B cell (primary cell): Measurements from ENCODE around the gene CDH12. TPM values are rescaled to one million over a fixed set of nuclear protein-coding genes. Genes with fewer than 3 reads are reported as not detected.

Experiments
- ATAC-seq: fragments of 200-7000 bp; cut with Tn5 transposase; one replicate; pipeline ENCODE4 v1.10.0; 2021; ENCODE audit warnings: low read depth, mild to moderate bottlenecking, moderate number of reproducible peaks, moderate library complexity
- CTCF ChIA-PET: fragments of 350-600 bp; sonication (Branson Sonifier 250); formaldehyde crosslinking; loops from one replicate; lab custom pipeline; 2021; ENCODE audit warnings: antibody characterized with exemption, inconsistent platforms; lab: Charles Lee
- POLR2A ChIA-PET: fragments of 350-600 bp; sonication (Branson Sonifier 250); formaldehyde crosslinking; loops from one replicate; lab custom pipeline; 2021; ENCODE audit warnings: antibody characterized with exemption; lab: Charles Lee
- DNase-seq: peaks from one replicate; pipeline ENCODE4 v3.0.0; 2013
- H2AFZ ChIP-seq: 2 replicates; pipeline ENCODE4 v1.6.1; 2012; ENCODE audit warnings: mild to moderate bottlenecking, low read depth, low read length; ENCODE audit not compliant: insufficient read depth, poor library complexity, severe bottlenecking
- H3K27ac ChIP-seq, 2 donors: 1 replicate in 1 of 2; 2 replicates in 1 of 2; pipeline ENCODE4 v1.5.1; 2012 to 2013; ENCODE audit warnings: low read length in 2 of 2, mild to moderate bottlenecking in 2 of 2, moderate library complexity in 1 of 2
- H3K27me3 ChIP-seq, 4 experiments: fragments of 200-600 bp in 1 of 4; sonication (generic) in 1 of 4; replicated peaks in 1 of 4; 1 replicate in 2 of 4; 2 replicates in 2 of 4; pipeline versions ENCODE4 v1.6.1 to v1.7.0; 2013 to 2016; ENCODE audit warnings: low read length in 3 of 4, mild to moderate bottlenecking in 2 of 4, mixed read lengths in 1 of 4, moderate library complexity in 1 of 4; ENCODE audit not compliant: insufficient read depth in 4 of 4, control insufficient read depth in 3 of 4; ENCODE audit errors: control extremely low read depth in 1 of 4
- H3K36me3 ChIP-seq, 2 experiments: replicated peaks in 1 of 2; 1 replicate in 1 of 2; 2 replicates in 1 of 2; pipeline versions ENCODE4 v1.6.1 to v1.7.1; 2013; ENCODE audit warnings: low read length in 1 of 2; ENCODE audit not compliant: insufficient read depth in 2 of 2, control insufficient read depth in 1 of 2; ENCODE audit errors: control extremely low read depth in 1 of 2, extremely low read depth in 1 of 2
- H3K4me1 ChIP-seq, 2 donors: fragments of 200-600 bp in 1 of 2; sonication (generic) in 1 of 2; 1 replicate in 1 of 2; 2 replicates in 1 of 2; pipeline versions ENCODE4 v1.5.1 to v1.6.1; 2013 to 2017; ENCODE audit warnings: low read length in 2 of 2; ENCODE audit not compliant: control insufficient read depth in 2 of 2, insufficient read depth in 2 of 2
- H3K4me2 ChIP-seq: replicated peaks from 2 replicates; pipeline ENCODE3; 2012; ENCODE audit warnings: mild to moderate bottlenecking, low read depth, low read length; ENCODE audit not compliant: poor library complexity, severe bottlenecking
- H3K4me3 ChIP-seq, 5 experiments: fragments of 200-600 bp in 1 of 5; sonication (generic) in 1 of 5; 1 replicate in 3 of 5; 2 replicates in 2 of 5; pipeline versions ENCODE4 v1.5.1 to v1.7.0; 2011 to 2016; ENCODE audit warnings: low read length in 4 of 5, mild to moderate bottlenecking in 4 of 5, low read depth in 2 of 5, control low read depth in 1 of 5, moderate library complexity in 1 of 5; ENCODE audit not compliant: insufficient read depth in 1 of 5; ENCODE audit errors: control extremely low read depth in 1 of 5, extremely low read depth in 1 of 5
- H3K79me2 ChIP-seq: fragments of 200-600 bp; sonication (generic); one replicate; pipeline ENCODE4 v1.6.0; 2016; ENCODE audit warnings: low read length; ENCODE audit not compliant: control insufficient read depth, insufficient read depth
- H3K9ac ChIP-seq: fragments of 200-600 bp; sonication (generic); 2 replicates; pipeline ENCODE4 v1.6.1; 2017; ENCODE audit warnings: mild to moderate bottlenecking, low read length, moderate library complexity
- H3K9me3 ChIP-seq, 3 donors: one replicate each; pipeline versions ENCODE4 v1.6.1 to v1.7.1; 2013; ENCODE audit warnings: low read length in 2 of 3; ENCODE audit not compliant: control insufficient read depth in 2 of 3, insufficient read depth in 1 of 3; ENCODE audit errors: control extremely low read depth in 1 of 3
- H4K20me1 ChIP-seq: 2 replicates; pipeline ENCODE4 v1.6.0; 2012; ENCODE audit warnings: mild to moderate bottlenecking, low read length; ENCODE audit not compliant: insufficient read depth, control insufficient read depth, poor library complexity, severe bottlenecking
- H3K27ac Mint-ChIP-seq: one replicate; pipeline ENCODE4 v1.8.0; 2021; ENCODE audit warnings: mixed read lengths
- H3K27me3 Mint-ChIP-seq: one replicate; pipeline ENCODE4 v1.8.0; 2021; ENCODE audit warnings: mixed read lengths
- H3K4me1 Mint-ChIP-seq: one replicate; pipeline ENCODE4 v1.8.0; 2021; ENCODE audit warnings: mixed read lengths
- H3K4me3 Mint-ChIP-seq: one replicate; pipeline ENCODE4 v1.8.0; 2021; ENCODE audit warnings: mixed read lengths
- H3K9me3 Mint-ChIP-seq: one replicate; pipeline ENCODE4 v1.8.0; 2022; ENCODE audit warnings: mixed read lengths; ENCODE audit not compliant: insufficient read depth
- EZH2 ChIP-seq: IDR thresholded peaks from 2 replicates; pipeline ENCODE4 v1.6.1; 2012; ENCODE audit warnings: borderline replicate concordance, low read depth, mild to moderate bottlenecking, moderate library complexity, low read length; ENCODE audit not compliant: insufficient read depth, poor library complexity, severe bottlenecking
- WGBS: methylation state at CpG from one replicate; pipeline ENCODE4 v1.1.5; 2013; ENCODE audit warnings: missing lambda C conversion rate; ENCODE audit not compliant: insufficient coverage; 5-methylcytosine and 5-hydroxymethylcytosine counted together
- intact Hi-C: fragments of 100-400 bp; cut with micrococcal nuclease; formaldehyde crosslinking; loops from one replicate; pipeline ENCODE4 v1.10.0; 2022
- polyA plus RNA-seq: library from polyadenylated mRNA; depleted of rRNA; stranded (reverse); fragments of >200 nt; gene quantifications from 2 replicates; pipeline ENCODE4 v1.2.3, GENCODE V29; 2012
- total RNA-seq, 2 donors: library from RNA; stranded (reverse); fragments of 120-200 nt in 1 of 2; gene quantifications; 1 replicate in 1 of 2; 2 replicates in 1 of 2; pipeline versions ENCODE4 v1.2.3 to v1.2.4, GENCODE V29; 2013 to 2022
- TF ChIP-seq, protein P1 (sequence below): fragments of 200-600 bp; IDR thresholded peaks from one replicate; pipeline ENCODE4 v1.8.0; 2022; ENCODE audit warnings: antibody characterized with exemption, mild to moderate bottlenecking

Gene CDH12
- total and polyA plus RNA-seq, 2 donors (not counting 1 experiment from before 2014, with no cell fraction given), result not detected

DNA sequence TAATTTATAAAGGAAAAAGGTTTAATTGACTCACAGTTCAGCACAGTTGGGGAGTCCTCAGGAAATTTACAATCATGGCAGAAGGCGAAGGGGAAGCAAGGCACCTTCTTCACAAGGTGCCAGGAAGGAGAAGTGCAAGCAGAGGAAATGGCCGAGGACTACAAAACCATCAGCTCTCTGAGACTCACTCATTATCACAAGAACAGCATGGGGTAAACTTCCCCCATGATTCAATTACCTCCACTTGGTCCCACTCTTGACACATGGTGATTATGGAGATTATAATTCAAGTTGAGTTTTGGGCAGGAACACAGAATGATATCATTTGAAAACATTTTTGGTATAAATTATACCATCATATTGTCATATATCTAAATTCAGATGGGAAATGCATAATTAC lies 934.7 kb downstream of the CDH12 start:
- intact Hi-C loops, result no loop called here
- no peak overlapping the region for H3K9ac ChIP-seq
- no peaks in the 10 kb centered on the region for H4K20me1 ChIP-seq
- ChIA-PET POLR2A (no interaction called here), CTCF (no interaction called here)
- no peaks in the 10 kb centered on the region for H3K79me2 ChIP-seq
- no peak overlapping the region for H3K4me3 ChIP-seq
- H3K36me3 ChIP-seq, result no peaks in the 10 kb centered on the region
- no peaks in the 10 kb centered on the region for H3K27me3 ChIP-seq
- peaks cover 2% of the 10 kb centered on the region for H3K4me1 Mint-ChIP-seq
- H3K9me3 Mint-ChIP-seq, result no peaks in the 10 kb centered on the region
- no peaks in the 10 kb centered on the region for H3K9me3 ChIP-seq
- H2AFZ ChIP-seq, result no peak overlapping the region
- H3K27ac Mint-ChIP-seq, result no peak overlapping the region
- H3K4me2 ChIP-seq, result no peak overlapping the region
- no peak overlapping the region for H3K4me3 Mint-ChIP-seq
- TF ChIP-seq, protein P1, sequence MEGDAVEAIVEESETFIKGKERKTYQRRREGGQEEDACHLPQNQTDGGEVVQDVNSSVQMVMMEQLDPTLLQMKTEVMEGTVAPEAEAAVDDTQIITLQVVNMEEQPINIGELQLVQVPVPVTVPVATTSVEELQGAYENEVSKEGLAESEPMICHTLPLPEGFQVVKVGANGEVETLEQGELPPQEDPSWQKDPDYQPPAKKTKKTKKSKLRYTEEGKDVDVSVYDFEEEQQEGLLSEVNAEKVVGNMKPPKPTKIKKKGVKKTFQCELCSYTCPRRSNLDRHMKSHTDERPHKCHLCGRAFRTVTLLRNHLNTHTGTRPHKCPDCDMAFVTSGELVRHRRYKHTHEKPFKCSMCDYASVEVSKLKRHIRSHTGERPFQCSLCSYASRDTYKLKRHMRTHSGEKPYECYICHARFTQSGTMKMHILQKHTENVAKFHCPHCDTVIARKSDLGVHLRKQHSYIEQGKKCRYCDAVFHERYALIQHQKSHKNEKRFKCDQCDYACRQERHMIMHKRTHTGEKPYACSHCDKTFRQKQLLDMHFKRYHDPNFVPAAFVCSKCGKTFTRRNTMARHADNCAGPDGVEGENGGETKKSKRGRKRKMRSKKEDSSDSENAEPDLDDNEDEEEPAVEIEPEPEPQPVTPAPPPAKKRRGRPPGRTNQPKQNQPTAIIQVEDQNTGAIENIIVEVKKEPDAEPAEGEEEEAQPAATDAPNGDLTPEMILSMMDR, result no peak
- TF ChIP-seq EZH2, result no peak
- no peak for DNase-seq
- H3K27me3 Mint-ChIP-seq, result no peaks in the 10 kb centered on the region
- no peaks in the 10 kb centered on the region for H3K4me1 ChIP-seq
- no peak for ATAC-seq
- H3K27ac ChIP-seq, result no peak overlapping the region
- 80% methylated on average over 1 of the region's 2 CpGs for WGBS

DNA sequence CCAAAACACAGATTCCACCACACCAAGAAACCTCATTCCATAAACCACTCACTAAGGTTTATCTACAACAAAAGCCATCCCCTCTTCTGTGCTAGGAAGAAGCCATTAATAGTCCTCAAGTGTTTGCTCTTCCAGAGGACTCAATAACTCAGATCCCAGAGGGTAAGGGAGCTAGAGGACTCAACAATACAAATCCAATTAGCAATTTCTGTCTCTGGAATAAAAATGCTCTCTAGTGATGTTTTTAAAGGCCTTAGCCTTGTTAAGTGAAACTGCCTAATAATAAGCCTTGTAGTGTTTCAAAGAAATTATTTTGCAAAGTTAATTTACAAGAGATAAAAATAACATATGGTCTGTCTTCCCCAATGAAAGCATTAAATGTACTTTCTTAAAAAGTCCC lies 942.4 kb downstream of the CDH12 start:
- CTCF ChIA-PET, result no interaction called here
- H3K4me1 Mint-ChIP-seq, result no peaks in the 10 kb centered on the region
- Histone ChIP-seq H3K36me3 (no peaks in the 10 kb centered on the region), H4K20me1 (no peaks in the 10 kb centered on the region), H3K4me1 (no peaks in the 10 kb centered on the region), H3K79me2 (no peaks in the 10 kb centered on the region), H3K4me2 (no peak overlapping the region), H3K9me3 (no peaks in the 10 kb centered on the region), H3K27ac (no peak overlapping the region), H3K9ac (no peak overlapping the region), H2AFZ (no peak overlapping the region), H3K27me3 (no peaks in the 10 kb centered on the region), H3K4me3 (no peak overlapping the region)
- POLR2A ChIA-PET, result no interaction called here
- ATAC-seq (no peak), DNase-seq (no peak)
- no peak overlapping the region for H3K27ac Mint-ChIP-seq
- no peaks in the 10 kb centered on the region for H3K9me3 Mint-ChIP-seq
- no peak overlapping the region for H3K4me3 Mint-ChIP-seq
- intact Hi-C loops, result no loop called here
- H3K27me3 Mint-ChIP-seq, result no peaks in the 10 kb centered on the region
- TF ChIP-seq, protein P1, result no peak
